Measurements from ENCODE around the gene SF3B6. TPM values are rescaled to one million over a fixed set of nuclear protein-coding genes. Genes with fewer than 3 reads are reported as not detected.

SF3B6 gene
- total and polyA plus RNA-seq, 9 of the 15 experiments (the other 6 are each of a cell fraction or from before 2014, with no cell fraction given): 146 to 591 (median 295) TPM

DNA sequence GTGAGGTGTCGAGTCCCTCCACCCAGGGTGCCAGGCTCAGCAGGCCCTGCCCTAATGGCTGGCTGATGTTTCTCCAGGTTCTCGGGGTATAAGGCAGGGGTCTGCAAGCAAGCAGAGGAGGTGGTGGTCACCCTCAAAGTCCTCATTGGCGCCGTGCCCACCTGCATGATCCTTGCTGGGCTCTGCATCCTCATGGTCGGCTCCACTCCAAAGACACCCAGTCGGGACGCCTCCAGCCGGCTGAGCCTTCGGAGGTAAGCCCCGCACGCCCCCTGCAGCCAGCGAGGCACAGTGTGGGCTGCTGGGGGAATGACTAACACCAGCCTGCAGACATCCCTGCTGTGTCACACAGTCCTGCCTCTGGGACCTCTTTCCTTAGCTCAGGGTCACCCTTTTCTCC, 52.1 kb downstream of the SF3B6 start:
- no TSS peak for BruUV-seq (replicated peaks)
- Histone ChIP-seq H3K27me3 (ENCODE audit: control insufficient read depth in 2 of 2, insufficient read depth in 2 of 2, low read length in 2 of 2) (no peaks in the 10 kb centered on the region), H3K4me2 (ENCODE audit: insufficient read depth, low read length) (no peak overlapping the region), H4K20me1 (replicated peaks; ENCODE audit: control insufficient read depth, insufficient read depth, low read length) (peaks cover 14% of the 10 kb centered on the region; the same call in 1 of the 2 replicates), H3K9me1 (ENCODE audit: control insufficient read depth, insufficient read depth, low read length) (peaks cover 3% of the 10 kb centered on the region), H2AFZ (ENCODE audit: low read depth, low read length) (no peak overlapping the region), H3K9me3 (replicated peaks; ENCODE audit: control insufficient read depth, insufficient read depth, low read depth, low read length) (no peaks in the 10 kb centered on the region), H3K9ac (ENCODE audit: insufficient read depth in 1 of 2, low read depth in 2 of 2, low read length in 2 of 2) (no peak overlapping the region), H3K4me1 (replicated peaks in 1 of 2; ENCODE audit: control insufficient read depth in 2 of 2, insufficient read depth in 2 of 2, low read length in 2 of 2) (peaks cover 0 to 21% of the 10 kb centered on the region in 2 experiments; a peak in 3 of 5 replicates), H3K36me3 (ENCODE audit: control insufficient read depth, insufficient read depth, low read length) (peaks cover 53% of the 10 kb centered on the region), H3K27ac (ENCODE audit: extremely low read depth, low read depth, low read length) (no peak overlapping the region), H3K4me3 (no peak overlapping the region), H3K79me2 (ENCODE audit: control insufficient read depth, insufficient read depth, low read length) (no peaks in the 10 kb centered on the region)
- in situ Hi-C loops (cut with MboI): no loop called here
- CTCF ChIA-PET (ENCODE audit: low intra/inter-chr PET ratio): no interaction called here
- ATAC-seq: peak; percentile 66
- POLR2A ChIA-PET: interaction anchor here (1.0 to 1.6 kb wide), 4 partner anchors 8 to 84 kb away, joined by 3 to 5 read pairs (median 4); partner anchors contain the start of genes UBXN2A and WDCP
- intact Hi-C loops (cut with micrococcal nuclease): loop anchor here (5.0 kb wide), 1 partner anchor 38 kb away; no protein-coding TSS in a partner anchor
- no peak for FAIRE-seq
- DNase-seq (ENCODE audit: extremely low read depth in 1 of 4, low spot score in 3 of 4): peak in 3 of 4 experiments; percentile 32 to 38 (median 32)
- 63% methylated on average over 12 of the region's 12 CpGs for WGBS (ENCODE audit: insufficient coverage, low coverage, missing lambda C conversion rate)
- TF ChIP-seq, protein P1, sequence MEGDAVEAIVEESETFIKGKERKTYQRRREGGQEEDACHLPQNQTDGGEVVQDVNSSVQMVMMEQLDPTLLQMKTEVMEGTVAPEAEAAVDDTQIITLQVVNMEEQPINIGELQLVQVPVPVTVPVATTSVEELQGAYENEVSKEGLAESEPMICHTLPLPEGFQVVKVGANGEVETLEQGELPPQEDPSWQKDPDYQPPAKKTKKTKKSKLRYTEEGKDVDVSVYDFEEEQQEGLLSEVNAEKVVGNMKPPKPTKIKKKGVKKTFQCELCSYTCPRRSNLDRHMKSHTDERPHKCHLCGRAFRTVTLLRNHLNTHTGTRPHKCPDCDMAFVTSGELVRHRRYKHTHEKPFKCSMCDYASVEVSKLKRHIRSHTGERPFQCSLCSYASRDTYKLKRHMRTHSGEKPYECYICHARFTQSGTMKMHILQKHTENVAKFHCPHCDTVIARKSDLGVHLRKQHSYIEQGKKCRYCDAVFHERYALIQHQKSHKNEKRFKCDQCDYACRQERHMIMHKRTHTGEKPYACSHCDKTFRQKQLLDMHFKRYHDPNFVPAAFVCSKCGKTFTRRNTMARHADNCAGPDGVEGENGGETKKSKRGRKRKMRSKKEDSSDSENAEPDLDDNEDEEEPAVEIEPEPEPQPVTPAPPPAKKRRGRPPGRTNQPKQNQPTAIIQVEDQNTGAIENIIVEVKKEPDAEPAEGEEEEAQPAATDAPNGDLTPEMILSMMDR (IDR thresholded peaks at IDR 0.05 in 2 of 3, conservative IDR thresholded peaks at IDR 0.05 in 1 of 3; ENCODE audit: insufficient read depth in 2 of 3, low read depth in 1 of 3, low read length in 3 of 3): peak; percentile 38 to 54 (median 48)
- 0 out of 2 replicates have a peak, but pooled peaks have one; percentile 12 for TF ChIP-seq SMC3 (conservative IDR thresholded peaks at IDR 0.05; ENCODE audit: insufficient read depth, low read depth, low read length)
- no peak for TF ChIP-seq ZNF232 (CRISPR knock-in tag; IDR thresholded peaks at IDR 0.05)
- peak in 1 of 2 experiments; percentile 40; a peak in 2 of 4 replicates for TF ChIP-seq RAD21 (CRISPR knock-in tag; conservative IDR thresholded peaks at IDR 0.05 in 1 of 2, IDR thresholded peaks at IDR 0.05 in 1 of 2)
- TF ChIP-seq, protein P2, sequence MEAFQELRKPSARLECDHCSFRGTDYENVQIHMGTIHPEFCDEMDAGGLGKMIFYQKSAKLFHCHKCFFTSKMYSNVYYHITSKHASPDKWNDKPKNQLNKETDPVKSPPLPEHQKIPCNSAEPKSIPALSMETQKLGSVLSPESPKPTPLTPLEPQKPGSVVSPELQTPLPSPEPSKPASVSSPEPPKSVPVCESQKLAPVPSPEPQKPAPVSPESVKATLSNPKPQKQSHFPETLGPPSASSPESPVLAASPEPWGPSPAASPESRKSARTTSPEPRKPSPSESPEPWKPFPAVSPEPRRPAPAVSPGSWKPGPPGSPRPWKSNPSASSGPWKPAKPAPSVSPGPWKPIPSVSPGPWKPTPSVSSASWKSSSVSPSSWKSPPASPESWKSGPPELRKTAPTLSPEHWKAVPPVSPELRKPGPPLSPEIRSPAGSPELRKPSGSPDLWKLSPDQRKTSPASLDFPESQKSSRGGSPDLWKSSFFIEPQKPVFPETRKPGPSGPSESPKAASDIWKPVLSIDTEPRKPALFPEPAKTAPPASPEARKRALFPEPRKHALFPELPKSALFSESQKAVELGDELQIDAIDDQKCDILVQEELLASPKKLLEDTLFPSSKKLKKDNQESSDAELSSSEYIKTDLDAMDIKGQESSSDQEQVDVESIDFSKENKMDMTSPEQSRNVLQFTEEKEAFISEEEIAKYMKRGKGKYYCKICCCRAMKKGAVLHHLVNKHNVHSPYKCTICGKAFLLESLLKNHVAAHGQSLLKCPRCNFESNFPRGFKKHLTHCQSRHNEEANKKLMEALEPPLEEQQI (IDR thresholded peaks at IDR 0.05): no peak
- TF ChIP-seq RBM22 (IDR thresholded peaks at IDR 0.05; ENCODE audit: low read depth, low read length, poor library complexity, severe bottlenecking): peak; percentile 62
- peak; percentile 61 for TF ChIP-seq POLR2G (IDR thresholded peaks at IDR 0.05; ENCODE audit: low read depth, low read length)
- TF ChIP-seq, protein P3, sequence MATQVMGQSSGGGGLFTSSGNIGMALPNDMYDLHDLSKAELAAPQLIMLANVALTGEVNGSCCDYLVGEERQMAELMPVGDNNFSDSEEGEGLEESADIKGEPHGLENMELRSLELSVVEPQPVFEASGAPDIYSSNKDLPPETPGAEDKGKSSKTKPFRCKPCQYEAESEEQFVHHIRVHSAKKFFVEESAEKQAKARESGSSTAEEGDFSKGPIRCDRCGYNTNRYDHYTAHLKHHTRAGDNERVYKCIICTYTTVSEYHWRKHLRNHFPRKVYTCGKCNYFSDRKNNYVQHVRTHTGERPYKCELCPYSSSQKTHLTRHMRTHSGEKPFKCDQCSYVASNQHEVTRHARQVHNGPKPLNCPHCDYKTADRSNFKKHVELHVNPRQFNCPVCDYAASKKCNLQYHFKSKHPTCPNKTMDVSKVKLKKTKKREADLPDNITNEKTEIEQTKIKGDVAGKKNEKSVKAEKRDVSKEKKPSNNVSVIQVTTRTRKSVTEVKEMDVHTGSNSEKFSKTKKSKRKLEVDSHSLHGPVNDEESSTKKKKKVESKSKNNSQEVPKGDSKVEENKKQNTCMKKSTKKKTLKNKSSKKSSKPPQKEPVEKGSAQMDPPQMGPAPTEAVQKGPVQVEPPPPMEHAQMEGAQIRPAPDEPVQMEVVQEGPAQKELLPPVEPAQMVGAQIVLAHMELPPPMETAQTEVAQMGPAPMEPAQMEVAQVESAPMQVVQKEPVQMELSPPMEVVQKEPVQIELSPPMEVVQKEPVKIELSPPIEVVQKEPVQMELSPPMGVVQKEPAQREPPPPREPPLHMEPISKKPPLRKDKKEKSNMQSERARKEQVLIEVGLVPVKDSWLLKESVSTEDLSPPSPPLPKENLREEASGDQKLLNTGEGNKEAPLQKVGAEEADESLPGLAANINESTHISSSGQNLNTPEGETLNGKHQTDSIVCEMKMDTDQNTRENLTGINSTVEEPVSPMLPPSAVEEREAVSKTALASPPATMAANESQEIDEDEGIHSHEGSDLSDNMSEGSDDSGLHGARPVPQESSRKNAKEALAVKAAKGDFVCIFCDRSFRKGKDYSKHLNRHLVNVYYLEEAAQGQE (IDR thresholded peaks at IDR 0.05; ENCODE audit: borderline replicate concordance): peak; percentile 34; the same call in 1 of the 2 replicates
- TF ChIP-seq, protein P3 (CRISPR knock-in tag; IDR thresholded peaks at IDR 0.05; ENCODE audit: low read depth): no peak

Data from K562 (cell line).